ENCODE results near the gene TEDC2. TPM values are rescaled to one million over a fixed set of nuclear protein-coding genes. Genes with fewer than 3 reads are reported as not detected.
A peak's percentile ranks its signal among the peaks of the same experiment; 100 is the strongest.

Gene TEDC2
- total and polyA plus RNA-seq, 9 of the 15 experiments (the other 6 are each of a cell fraction or from before 2014, with no cell fraction given): 0.75 to 57.0 (median 17.6) TPM

DNA sequence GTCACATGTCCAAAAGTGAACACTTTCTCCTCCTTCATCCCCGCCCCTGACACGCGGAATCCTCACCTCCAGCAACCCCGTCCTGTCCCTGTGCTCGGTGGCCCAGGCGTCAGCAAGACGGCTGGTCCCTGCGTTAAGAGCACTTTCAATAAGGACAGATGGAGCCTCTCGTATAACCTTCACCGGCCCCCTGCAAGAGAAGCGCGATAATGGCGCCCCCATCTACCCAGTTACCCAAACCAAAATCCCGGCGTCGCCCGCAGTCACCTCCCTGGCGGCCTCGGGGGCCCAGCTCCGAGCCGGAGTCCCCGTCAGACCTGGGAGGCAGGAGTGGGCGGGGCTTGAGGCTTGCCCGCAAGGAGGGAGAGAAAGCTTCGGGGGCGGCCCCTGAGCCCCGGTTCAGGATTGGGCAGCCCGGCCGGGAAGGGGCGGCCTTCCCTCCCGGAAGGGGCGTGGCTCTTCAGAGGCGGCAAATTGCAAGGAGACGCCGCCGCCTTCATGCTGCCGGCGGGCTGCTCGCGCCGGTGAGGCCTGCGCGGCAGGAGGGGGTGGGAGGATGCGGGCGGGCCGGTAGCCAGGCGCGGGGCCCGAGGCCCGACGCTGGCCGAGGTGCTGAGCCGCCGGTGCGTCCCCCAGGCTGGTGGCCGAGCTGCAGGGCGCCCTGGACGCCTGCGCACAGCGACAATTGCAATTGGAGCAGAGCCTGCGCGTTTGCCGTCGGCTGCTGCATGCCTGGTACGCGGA is at the start of gene TEDC2 (continued):
- TF ChIP-seq CBX1 (IDR thresholded peaks at IDR 0.05; ENCODE audit: low read depth) (no peak), SAP30 (IDR thresholded peaks at IDR 0.05; ENCODE audit: borderline replicate concordance, insufficient read depth, low read depth, low read length, poor library complexity, severe bottlenecking) (peak; percentile 91), SMAD4 (CRISPR knock-in tag; conservative IDR thresholded peaks at IDR 0.05) (peak; percentile 61; the same call in 1 of the 2 replicates), BMI1 (IDR thresholded peaks at IDR 0.05; ENCODE audit: low read length) (no peak), KAT7 (CRISPR knock-in tag; IDR thresholded peaks at IDR 0.05; ENCODE audit: borderline replicate concordance) (peak; percentile 67; the same call in 1 of the 2 replicates), ZC3H11A (IDR thresholded peaks at IDR 0.05; ENCODE audit: low read depth, low read length) (no peak), ARHGAP35 (IDR thresholded peaks at IDR 0.05; ENCODE audit: partially characterized antibody) (no peak), SETDB1 (IDR thresholded peaks at IDR 0.05; ENCODE audit: low read length) (no peak), ZNF436 (CRISPR knock-in tag; IDR thresholded peaks at IDR 0.05) (no peak), NR3C1 (CRISPR knock-in tag; IDR thresholded peaks at IDR 0.05) (0 out of 2 replicates have a peak, but pooled peaks have one; percentile 57), ZNF311 (CRISPR knock-in tag; IDR thresholded peaks at IDR 0.05) (no peak), ZFP30 (CRISPR knock-in tag; IDR thresholded peaks at IDR 0.05; ENCODE audit: borderline replicate concordance) (no peak), TCF7 (IDR thresholded peaks at IDR 0.05; ENCODE audit: borderline replicate concordance) (no peak), MYC (IDR thresholded peaks at IDR 0.05; ENCODE audit: low read depth, low read length) (peak; percentile 54; the same call in 1 of the 2 replicates), MYC (CRISPR knock-in tag; IDR thresholded peaks at IDR 0.05; ENCODE audit: borderline replicate concordance, low read depth) (no peak; the same call in 1 of the 2 replicates), RBM22 (IDR thresholded peaks at IDR 0.05; ENCODE audit: low read depth, low read length, poor library complexity, severe bottlenecking) (no peak), GTF2F1 (IDR thresholded peaks at IDR 0.05; ENCODE audit: low read depth, low read length) (no peak), KLF6 (CRISPR knock-in tag; IDR thresholded peaks at IDR 0.05; ENCODE audit: borderline replicate concordance) (no peak), ZNF444 (CRISPR knock-in tag; IDR thresholded peaks at IDR 0.05) (no peak), ETV1 (tag; conservative IDR thresholded peaks at IDR 0.05; ENCODE audit: low read depth) (no peak), MCM7 (IDR thresholded peaks at IDR 0.05) (no peak)
- TF ChIP-seq, protein P1, sequence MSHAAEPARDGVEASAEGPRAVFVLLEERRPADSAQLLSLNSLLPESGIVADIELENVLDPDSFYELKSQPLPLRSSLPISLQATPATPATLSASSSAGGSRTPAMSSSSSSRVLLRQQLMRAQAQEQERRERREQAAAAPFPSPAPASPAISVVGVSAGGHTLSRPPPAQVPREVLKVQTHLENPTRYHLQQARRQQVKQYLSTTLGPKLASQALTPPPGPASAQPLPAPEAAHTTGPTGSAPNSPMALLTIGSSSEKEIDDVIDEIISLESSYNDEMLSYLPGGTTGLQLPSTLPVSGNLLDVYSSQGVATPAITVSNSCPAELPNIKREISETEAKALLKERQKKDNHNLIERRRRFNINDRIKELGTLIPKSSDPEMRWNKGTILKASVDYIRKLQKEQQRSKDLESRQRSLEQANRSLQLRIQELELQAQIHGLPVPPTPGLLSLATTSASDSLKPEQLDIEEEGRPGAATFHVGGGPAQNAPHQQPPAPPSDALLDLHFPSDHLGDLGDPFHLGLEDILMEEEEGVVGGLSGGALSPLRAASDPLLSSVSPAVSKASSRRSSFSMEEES (CRISPR knock-in tag; IDR thresholded peaks at IDR 0.05): no peak
- TF ChIP-seq, protein P2, sequence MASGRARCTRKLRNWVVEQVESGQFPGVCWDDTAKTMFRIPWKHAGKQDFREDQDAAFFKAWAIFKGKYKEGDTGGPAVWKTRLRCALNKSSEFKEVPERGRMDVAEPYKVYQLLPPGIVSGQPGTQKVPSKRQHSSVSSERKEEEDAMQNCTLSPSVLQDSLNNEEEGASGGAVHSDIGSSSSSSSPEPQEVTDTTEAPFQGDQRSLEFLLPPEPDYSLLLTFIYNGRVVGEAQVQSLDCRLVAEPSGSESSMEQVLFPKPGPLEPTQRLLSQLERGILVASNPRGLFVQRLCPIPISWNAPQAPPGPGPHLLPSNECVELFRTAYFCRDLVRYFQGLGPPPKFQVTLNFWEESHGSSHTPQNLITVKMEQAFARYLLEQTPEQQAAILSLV (tag; IDR thresholded peaks at IDR 0.05): no peak
- TF ChIP-seq, protein P3, sequence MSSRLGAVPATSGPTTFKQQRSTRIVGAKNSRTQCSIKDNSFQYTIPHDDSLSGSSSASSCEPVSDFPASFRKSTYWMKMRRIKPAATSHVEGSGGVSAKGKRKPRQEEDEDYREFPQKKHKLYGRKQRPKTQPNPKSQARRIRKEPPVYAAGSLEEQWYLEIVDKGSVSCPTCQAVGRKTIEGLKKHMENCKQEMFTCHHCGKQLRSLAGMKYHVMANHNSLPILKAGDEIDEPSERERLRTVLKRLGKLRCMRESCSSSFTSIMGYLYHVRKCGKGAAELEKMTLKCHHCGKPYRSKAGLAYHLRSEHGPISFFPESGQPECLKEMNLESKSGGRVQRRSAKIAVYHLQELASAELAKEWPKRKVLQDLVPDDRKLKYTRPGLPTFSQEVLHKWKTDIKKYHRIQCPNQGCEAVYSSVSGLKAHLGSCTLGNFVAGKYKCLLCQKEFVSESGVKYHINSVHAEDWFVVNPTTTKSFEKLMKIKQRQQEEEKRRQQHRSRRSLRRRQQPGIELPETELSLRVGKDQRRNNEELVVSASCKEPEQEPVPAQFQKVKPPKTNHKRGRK (tag; IDR thresholded peaks at IDR 0.05): no peak

All from K562 (cell line).